Inflammatory macrophage treated with lipopolysaccharide for 1 hour (primary cell): Measurements from ENCODE around the gene MRPL28.
"Not testable (repeated sequence)": the region's sequence is repeated elsewhere in the genome, so short reads cannot be mapped to it uniquely, and the experiment has no call there.

Experiments
- DNase-seq, 2 donors: peaks; one replicate each; pipeline ENCODE4 v3.0.0-alpha.2; 2020 to 2022

MRPL28 gene

DNA sequence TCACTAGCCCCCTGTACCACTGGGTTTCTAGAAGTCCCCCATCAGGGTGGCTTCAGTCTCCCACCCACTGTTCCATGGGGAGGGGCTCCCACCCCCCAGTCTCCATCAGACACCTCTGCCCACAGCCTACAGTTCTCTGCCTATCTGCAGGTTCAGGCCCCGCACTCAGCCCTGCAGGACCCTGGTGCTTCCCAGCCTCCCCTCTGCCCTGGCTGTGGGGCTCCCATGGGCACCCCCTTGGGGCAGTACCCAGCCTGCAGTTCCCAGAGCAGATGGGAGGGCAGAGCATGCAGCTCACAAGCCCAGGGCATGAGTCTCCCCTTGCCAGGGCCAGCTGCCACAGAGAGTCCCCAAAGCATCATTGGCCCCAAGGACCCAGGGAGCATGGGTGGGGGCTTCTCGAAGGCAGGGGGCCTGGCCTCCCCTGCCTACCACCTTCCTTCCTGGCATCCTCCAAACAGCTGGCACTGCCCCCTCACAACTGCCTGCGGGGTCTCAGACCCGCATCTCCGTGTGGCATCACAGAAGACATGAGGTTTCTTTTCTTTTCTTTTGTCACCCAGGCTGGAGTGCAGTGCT lies 2.8 kb upstream of the MRPL28 start:
- no peak for DNase-seq

DNA sequence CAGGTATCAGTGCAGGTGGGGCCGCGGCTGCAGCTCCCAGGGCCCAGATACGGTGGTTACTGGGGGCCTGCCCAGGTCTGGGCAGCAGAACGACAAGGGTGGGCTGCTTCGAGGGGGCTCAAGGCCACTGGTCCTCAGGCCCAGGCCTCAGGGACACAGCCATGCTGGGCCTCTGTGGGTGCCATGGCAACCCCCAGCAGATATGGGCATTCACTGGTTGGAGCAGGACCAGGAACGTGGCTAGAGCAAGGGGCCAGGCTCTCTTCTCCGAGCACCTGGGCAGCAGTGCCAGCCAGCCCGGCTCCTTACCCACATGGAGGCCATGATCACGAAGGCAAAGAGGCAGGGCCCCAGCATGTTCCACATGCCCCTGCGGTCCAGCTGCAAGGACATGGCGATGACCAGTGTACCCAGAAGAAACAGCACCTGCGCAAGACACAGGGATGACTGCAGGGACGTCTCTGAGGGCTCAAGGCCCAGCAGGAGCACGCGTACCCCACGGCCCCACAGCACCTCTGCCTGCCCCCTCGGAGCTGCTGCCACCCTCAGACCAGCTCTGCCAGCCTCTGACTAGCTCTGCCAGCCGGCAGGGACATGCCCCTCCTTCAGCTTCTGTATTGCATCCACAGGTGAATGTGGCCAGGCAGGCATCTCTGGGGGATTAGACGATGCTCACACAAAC lies 2.1 kb upstream of the MRPL28 start:
- no peak for DNase-seq

- DNase-seq = no peak
Observed at GRCh38 chr16:371515-372301, 1.4 kb upstream of the MRPL28 start.

DNA sequence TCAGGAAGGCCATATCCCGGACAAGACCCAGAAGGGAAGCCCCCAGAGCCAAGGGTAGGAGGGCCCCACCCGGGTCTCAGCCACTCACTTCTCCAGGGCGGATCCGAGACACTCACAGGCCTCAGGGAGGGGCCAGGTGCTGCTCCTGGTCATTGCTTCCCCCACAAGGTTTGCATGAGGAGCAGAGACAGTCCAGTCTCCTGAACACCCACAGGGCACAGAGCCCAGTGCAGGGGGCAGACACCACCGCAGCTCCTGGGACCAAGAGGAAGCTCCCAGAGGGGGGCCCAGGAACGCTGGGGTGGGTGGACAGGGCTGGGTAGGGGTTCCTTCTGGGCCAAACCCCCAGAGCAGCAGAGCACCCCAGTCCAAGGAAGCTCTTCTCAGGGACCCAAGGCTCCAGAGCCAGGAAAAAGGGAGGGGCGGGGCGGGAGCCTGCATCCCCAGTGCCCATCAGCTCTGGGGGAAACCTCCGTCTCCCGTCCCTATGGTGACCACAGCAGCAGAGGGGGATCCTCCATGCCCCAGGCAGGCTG lies 709 bp upstream of the MRPL28 start:
- no peak for DNase-seq

DNA sequence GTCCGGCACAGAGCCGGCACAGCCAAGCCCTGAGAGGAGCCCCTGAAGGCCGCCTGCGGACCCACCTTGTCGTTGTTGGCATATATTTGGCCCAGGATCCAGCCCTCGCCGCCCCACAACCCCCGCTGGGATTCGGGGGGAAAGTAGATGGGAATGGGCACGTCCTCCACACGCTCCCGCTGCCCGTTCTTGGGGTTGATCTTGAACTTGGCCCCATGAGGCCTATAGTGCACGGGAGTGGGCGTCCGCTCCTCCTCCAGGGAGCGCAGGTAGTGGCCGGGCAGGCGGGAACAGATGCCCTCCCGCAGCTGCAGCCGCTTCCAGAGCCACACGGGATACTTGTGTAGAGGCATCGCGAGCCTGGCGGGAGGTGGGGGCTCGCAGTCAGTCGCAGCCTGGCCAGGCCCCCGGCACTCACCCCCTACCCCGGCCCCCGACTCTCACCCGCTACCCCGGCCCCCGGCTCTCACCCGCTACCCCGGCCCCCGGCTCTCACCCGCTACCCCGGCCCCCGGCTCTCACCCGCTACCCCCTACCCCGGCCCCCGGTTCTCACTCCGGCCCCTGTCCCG lies 387 bp downstream of the MRPL28 start:
- no peak for DNase-seq

- no peak for DNase-seq
Observed at GRCh38 chr16:369275-369865, 968 bp downstream of the MRPL28 start.

GRCh38 chr16:368388-369158 lies 1.8 kb downstream of the MRPL28 start:
- DNase-seq = no peak

DNA sequence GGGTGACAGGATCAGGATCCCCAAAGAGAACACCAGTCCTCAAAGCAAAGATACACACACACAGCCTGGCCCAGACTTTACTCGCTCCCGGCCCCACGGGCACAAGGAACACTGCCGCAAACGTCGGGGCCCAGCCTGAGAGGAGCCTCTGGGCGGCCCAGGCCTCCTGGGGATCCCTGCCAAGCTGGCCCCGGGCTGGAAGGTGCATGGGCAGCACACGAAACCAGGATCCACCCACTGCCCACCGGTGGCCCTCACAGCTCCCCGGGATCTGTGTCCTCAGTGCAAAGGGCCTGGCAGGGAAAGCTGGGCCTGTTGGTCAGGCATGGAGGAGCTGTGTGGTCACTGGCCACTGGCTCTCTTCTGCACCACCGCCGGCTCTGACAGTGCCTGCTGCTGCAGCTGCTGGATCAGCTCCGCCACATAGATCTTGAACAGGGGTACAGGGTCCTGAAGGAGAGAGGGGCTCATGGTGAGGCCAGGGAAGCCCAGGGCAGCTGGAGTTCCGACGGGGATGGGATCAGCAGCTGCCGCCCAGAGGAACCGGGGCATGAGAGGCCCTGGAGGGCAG lies 2.9 kb downstream of the MRPL28 start:
- DNase-seq = no peak

DNA sequence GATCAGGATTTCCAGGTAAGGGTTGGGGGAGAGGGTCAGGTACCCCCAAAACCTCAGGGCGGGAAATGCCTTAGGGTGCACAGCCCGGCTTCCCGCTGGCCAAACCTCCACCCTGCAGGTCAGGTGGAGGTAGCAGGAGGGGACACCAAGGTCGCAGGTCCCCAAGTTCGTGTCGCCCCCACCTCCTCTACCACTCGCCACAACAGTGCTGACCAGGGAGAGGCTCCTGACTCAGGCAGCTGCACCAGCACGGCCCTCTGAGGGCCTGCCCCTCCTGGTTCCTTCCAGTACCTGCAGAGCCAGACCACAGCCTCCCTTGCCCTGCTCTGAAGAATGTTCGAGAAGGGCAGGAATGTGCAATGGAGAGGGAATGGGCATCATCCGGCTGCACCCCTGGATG lies 3.9 kb downstream of the MRPL28 start:
- DNase-seq = no peak

DNA sequence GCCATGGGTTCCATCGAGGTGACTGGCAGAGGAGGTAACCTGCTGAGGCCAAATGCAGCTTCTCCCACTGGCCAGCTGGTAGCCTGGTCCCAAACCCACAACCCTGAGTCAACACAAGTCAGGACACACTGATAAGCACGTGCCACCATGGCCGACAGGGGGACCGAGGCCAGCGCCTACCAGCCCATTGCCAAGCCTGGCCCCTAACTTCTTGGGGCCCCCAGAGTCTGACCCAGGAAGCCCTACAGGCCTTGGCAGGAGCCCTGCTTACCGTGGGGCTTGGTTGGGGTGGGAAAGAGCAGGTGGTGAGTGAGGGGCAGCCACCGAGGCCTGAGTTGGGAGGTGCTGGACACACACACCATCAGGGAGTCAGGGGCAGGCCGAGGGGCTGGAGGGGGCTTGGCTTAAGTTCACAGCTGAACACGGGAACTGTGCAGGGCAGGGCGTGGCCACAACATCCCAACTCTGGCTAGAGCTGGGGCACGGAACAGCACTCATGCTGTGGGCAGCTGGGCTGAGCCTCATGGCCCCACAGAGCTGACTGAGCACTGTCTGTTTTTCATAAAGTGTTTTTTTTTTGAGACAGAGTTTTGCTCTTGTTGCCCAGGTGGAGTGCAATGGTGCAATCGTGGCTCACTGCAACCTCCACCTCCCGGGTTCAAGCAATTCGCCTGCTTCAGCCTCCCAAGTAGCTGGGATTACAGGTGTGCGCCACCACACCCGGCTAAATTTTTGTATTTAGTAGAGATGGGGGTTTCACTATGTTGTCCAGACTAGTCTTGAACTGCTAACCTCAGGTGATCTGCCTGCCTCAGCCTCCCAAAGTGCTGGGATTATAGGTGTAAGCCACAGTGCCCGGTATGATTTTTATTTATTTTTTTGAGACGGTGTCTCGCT lies 5.5 kb downstream of the MRPL28 start:
- DNase-seq = no peak

- no peak for DNase-seq
Observed at GRCh38 chr16:363766-364490, 6.4 kb downstream of the MRPL28 start.

GRCh38 chr16:363110-363765 lies 7.1 kb downstream of the MRPL28 start:
- DNase-seq = no peak

DNA sequence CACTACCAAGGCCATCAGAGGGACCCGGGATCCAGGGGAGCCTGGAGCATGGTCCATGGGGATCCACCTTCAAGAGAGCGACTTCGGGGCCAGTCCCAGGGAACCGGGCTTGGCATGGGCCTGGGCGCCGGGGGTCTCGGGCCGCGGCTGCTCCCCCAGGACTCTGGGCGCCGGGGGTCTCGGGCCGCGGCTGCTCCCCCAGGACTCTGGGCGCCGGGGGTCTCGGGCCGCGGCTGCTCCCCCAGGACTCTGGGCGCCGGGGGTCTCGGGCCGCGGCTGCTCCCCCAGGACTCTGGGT lies 7.7 kb downstream of the MRPL28 start:
- not testable (repeated sequence) for DNase-seq

DNA sequence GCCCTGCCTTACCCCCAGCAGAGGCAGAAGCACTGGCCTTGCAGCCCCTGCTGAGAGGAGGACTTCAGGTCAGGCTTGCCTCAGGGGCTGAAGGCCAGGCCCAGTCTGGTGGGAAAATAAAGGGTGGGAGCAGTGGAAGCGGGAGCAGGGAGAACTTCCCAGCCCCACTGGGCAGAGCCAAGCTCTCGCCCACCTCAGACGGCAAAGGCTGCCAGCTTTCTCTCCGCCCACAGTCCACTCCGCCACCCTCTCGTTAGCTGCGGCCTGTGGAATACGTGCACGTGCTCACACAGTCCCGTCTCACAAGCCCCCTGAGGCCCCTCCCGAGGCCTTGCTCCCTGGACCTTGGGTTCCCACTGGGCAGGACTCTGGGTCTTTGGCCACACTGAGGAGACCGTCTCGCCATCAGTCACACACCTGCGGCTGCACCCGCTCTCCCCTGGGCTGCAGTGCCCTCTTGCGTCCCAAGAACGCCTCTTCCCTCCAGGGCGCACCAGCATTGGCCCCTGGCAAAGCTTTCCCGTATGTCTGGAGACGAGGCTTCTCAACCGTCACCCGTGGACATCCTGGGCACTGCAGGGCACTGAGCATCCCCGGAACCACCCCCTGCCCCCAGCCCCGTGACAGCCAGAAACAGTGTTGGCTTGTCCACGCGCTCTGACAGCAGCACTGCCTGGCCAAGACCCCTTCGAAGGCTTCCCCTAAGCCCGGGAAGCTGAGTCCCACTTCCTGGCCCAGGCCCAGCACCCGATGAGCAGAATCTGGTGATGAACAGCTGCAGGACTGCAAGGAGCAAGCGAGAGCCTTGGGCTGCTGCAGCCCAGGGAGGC lies 8.3 kb downstream of the MRPL28 start:
- peak; percentile 57 to 66 for DNase-seq

DNA sequence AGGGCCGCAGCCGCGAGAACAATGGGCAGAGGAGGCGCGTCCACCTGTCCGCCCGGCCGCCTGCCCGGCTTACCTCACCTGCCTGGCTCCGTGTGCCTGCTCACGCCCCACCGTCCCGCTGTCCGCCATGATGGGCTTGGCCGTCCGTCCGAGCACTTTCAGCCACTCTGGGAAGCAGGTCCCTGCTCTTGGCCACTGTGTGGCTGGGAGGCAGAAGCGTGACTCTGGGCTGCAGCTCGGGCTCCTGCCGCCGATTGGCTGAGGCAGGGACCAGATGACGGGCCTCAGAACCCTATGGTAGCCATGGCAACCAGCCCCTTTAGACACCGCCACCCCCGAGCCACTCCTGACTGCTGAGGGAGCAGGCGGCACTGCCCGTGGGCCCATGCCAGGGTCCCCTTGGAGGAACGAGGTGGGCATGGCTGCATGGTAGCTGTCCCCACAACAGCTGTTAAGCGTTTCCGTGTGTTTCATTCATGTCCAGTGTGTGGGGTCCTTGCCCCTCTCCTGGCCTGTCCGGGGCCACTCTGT lies 8.9 kb downstream of the MRPL28 start:
- DNase-seq = no peak

GRCh38 chr16:360698-361336 lies 9.5 kb downstream of the MRPL28 start:
- no peak for DNase-seq

DNA sequence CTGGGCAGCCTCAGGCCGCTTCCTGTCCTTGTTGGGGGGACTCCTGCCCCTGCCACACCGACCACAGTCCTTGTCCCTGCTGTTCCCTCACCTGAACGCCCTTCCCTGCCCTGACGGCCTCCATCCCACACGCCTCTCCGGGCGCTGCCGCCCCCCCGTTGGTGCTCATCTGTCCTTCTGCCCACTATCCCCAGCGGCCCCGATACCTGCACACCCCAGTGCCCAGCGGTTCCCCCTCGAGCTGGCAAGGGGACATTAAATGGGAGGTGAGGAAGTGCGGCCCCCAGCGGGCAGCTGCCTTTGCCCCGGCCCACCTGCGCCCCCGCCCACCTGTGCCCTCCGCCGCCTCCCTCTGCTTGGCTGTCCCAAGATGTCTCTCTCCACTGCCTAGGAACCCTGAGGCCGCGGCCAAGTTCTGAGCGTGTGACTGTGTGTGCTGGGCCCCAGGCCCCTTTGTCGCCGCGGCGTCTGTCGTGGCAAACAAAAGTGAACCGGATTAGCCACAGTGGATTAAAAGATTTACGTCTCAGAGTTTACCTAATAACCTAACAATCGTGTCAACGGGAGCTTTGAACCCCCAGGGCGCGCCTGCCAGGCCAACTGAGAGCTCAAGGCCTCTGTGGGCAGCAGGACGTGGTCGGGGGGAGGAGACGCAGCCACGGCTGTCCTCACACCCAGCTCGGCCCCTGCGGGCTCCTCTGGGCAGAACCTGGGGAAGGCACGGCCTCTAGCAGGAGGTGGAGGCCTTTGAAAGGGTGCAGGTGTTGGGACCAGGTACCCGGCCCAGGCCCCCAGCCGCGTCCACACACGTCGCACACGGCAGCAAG lies 10.3 kb downstream of the MRPL28 start:
- no peak for DNase-seq
